ENCODE results near the gene ANKRD1. TPM values are rescaled to one million over a fixed set of nuclear protein-coding genes. Genes with fewer than 3 reads are reported as not detected.
"Not testable (repeated sequence)": the region's sequence is repeated elsewhere in the genome, so short reads cannot be mapped to it uniquely, and the experiment has no call there.

The ANKRD1 gene
- total RNA-seq, 2 donors from 2014 or later = 0.52 to 4.3 TPM

- H3K36me3 ChIP-seq (replicated peaks in 1 of 2; ENCODE audit: insufficient read depth in 1 of 2, low read depth in 2 of 2) = no peaks in the 10 kb centered on the region
- WGBS, 2 donors = 38 to 45% methylated on average over 4 of the region's 4 CpGs
- no peaks in the 10 kb centered on the region for H3K27me3 ChIP-seq
- no peaks in the 10 kb centered on the region for H3K9me3 ChIP-seq
- DNase-seq = peak in 2 of 4 donors; percentile 16 to 18
- H3K4me3 ChIP-seq = no peak overlapping the region
- H3K27ac ChIP-seq = no peak overlapping the region
- TF ChIP-seq CTCF (IDR thresholded peaks at IDR 0.05) = no peak
- TF ChIP-seq POLR2A (IDR thresholded peaks at IDR 0.05) = no peak
- intact Hi-C loops (cut with DNase I) = no loop called here
- H3K4me1 ChIP-seq = no peaks in the 10 kb centered on the region
- no peak for ATAC-seq
Measured at GRCh38 chr10:90945491-90946070, 24.7 kb upstream of the ANKRD1 start.

GRCh38 chr10:90944749-90945148 is 23.9 kb upstream of the ANKRD1 start:
- Histone ChIP-seq H3K4me1 (no peaks in the 10 kb centered on the region), H3K9me3 (no peaks in the 10 kb centered on the region), H3K27me3 (no peaks in the 10 kb centered on the region), H3K27ac (no peak overlapping the region), H3K4me3 (no peak overlapping the region), H3K36me3 (replicated peaks in 1 of 2; ENCODE audit: insufficient read depth in 1 of 2, low read depth in 2 of 2) (no peaks in the 10 kb centered on the region)
- TF ChIP-seq CTCF (IDR thresholded peaks at IDR 0.05) (no peak), POLR2A (IDR thresholded peaks at IDR 0.05) (no peak)
- WGBS, 2 donors = 0 to 38% methylated on average over 1 of the region's 1 CpG
- no peak for ATAC-seq
- no peak for DNase-seq
- intact Hi-C loops (cut with DNase I) = no loop called here

- H3K4me3 ChIP-seq; H3K4me1 ChIP-seq; H3K36me3 ChIP-seq (replicated peaks in 1 of 2; ENCODE audit: insufficient read depth in 1 of 2, low read depth in 2 of 2); H3K27me3 ChIP-seq; ATAC-seq; DNase-seq; intact Hi-C loops (cut with DNase I); H3K27ac ChIP-seq; H3K9me3 ChIP-seq: not testable (repeated sequence)
- 60 to 79% methylated on average over 3 of the region's 3 CpGs for WGBS, 2 donors
Measured at GRCh38 chr10:90942980-90943379, 22.1 kb upstream of the ANKRD1 start.

- Histone ChIP-seq H3K27me3 (no peaks in the 10 kb centered on the region), H3K36me3 (replicated peaks in 1 of 2; ENCODE audit: insufficient read depth in 1 of 2, low read depth in 2 of 2) (no peaks in the 10 kb centered on the region), H3K4me1 (no peaks in the 10 kb centered on the region), H3K9me3 (no peaks in the 10 kb centered on the region), H3K27ac (no peak overlapping the region), H3K4me3 (no peak overlapping the region)
- ATAC-seq = no peak
- no peak for DNase-seq
- no peak for TF ChIP-seq POLR2A (IDR thresholded peaks at IDR 0.05)
- intact Hi-C loops (cut with DNase I) = no loop called here
- 72 to 88% methylated on average over 6 of the region's 6 CpGs for WGBS, 2 donors
Measured at GRCh38 chr10:90939648-90940047, 18.8 kb upstream of the ANKRD1 start.

GRCh38 chr10:90939116-90939515 is 18.2 kb upstream of the ANKRD1 start:
- Histone ChIP-seq H3K27ac (no peak overlapping the region), H3K4me1 (no peaks in the 10 kb centered on the region), H3K36me3 (replicated peaks in 1 of 2; ENCODE audit: insufficient read depth in 1 of 2, low read depth in 2 of 2) (no peaks in the 10 kb centered on the region), H3K9me3 (no peaks in the 10 kb centered on the region), H3K27me3 (no peaks in the 10 kb centered on the region), H3K4me3 (no peak overlapping the region)
- intact Hi-C loops (cut with DNase I) = no loop called here
- no peak for DNase-seq
- TF ChIP-seq CTCF (IDR thresholded peaks at IDR 0.05) = no peak
- TF ChIP-seq POLR2A (IDR thresholded peaks at IDR 0.05) = no peak
- WGBS, 2 donors = 48 to 53% methylated on average over 1 of the region's 1 CpG
- no peak for ATAC-seq

GRCh38 chr10:90937645-90938258 is 16.9 kb upstream of the ANKRD1 start:
- DNase-seq (no peak), ATAC-seq (no peak)
- 77 to 87% methylated on average over 8 of the region's 8 CpGs for WGBS, 2 donors
- H3K27me3 ChIP-seq = no peaks in the 10 kb centered on the region
- intact Hi-C loops (cut with DNase I) = no loop called here
- no peak overlapping the region for H3K4me3 ChIP-seq
- H3K4me1 ChIP-seq = no peaks in the 10 kb centered on the region
- H3K36me3 ChIP-seq (replicated peaks in 1 of 2; ENCODE audit: insufficient read depth in 1 of 2, low read depth in 2 of 2) = no peaks in the 10 kb centered on the region
- H3K27ac ChIP-seq = no peak overlapping the region
- H3K9me3 ChIP-seq = no peaks in the 10 kb centered on the region
- TF ChIP-seq POLR2A (IDR thresholded peaks at IDR 0.05) (no peak), CTCF (IDR thresholded peaks at IDR 0.05) (no peak)
